ENCODE data around the gene HFE.

DNA sequence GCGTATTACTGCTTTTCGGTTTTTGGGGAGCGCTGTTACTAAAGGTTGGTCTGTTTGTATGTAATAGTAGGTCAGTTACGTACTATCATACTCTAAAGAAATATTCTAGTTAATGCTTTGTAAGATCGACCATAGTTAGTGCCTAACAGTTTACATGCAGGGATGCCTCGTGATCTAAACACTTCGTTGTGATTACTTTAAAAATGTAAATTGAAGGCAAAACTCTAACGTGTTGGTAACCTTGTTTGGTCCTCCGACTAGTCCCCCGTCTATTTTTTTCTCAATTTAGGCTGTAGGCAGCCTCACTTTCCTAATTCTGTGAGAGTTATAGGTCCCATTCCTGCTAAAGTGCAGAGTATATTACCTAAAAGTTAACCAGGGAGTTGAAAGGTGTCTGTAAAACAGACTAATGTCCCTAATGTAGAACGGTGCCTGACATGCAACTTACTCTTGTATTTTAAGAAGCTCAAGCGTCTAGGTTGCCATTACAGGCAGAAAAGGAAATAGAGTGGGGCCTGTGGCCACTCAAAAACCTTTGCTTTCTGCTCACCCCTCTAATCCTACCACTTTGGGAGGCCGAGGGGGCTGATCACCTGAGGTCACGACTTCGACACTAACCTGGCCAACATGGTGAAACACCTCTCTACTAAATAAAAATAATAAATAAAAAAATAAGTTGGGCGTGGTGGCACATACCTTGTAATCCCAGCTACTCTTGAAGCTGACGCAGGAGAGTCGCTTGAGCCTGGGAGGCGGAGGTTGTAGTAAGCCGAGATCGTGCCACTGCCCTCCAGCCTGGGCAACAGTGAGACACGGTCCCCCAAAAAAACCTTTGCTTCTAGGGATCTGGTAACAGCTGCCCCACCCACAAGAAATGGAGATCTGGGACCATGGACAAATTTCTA is 37.8 kb downstream of the HFE start:
- TF ChIP-seq, protein P1, sequence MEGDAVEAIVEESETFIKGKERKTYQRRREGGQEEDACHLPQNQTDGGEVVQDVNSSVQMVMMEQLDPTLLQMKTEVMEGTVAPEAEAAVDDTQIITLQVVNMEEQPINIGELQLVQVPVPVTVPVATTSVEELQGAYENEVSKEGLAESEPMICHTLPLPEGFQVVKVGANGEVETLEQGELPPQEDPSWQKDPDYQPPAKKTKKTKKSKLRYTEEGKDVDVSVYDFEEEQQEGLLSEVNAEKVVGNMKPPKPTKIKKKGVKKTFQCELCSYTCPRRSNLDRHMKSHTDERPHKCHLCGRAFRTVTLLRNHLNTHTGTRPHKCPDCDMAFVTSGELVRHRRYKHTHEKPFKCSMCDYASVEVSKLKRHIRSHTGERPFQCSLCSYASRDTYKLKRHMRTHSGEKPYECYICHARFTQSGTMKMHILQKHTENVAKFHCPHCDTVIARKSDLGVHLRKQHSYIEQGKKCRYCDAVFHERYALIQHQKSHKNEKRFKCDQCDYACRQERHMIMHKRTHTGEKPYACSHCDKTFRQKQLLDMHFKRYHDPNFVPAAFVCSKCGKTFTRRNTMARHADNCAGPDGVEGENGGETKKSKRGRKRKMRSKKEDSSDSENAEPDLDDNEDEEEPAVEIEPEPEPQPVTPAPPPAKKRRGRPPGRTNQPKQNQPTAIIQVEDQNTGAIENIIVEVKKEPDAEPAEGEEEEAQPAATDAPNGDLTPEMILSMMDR (IDR thresholded peaks at IDR 0.05): no peak
- TF ChIP-seq EP300 (IDR thresholded peaks at IDR 0.05) (no peak), POLR2AphosphoS5 (IDR thresholded peaks at IDR 0.05) (no peak), POLR2A (IDR thresholded peaks at IDR 0.05) (no peak)

Measured in suprapubic skin (tissue), 4 donors.